Stimulated activated CD4-positive, alpha-beta T cell treated with anti-CD3 and anti-CD28 coated beads, Interleukin-4, amount 100 ng/mL, for 1 hour (primary cell): ENCODE data around the gene PLA2G2D.

ENCODE experiments used
- DNase-seq: peaks from one replicate; pipeline ENCODE4 v3.0.0-alpha.2; 2020

Gene PLA2G2D

GRCh38 chr1:20083178-20083944 lies 36.0 kb downstream of the PLA2G2D start:
- no peak for DNase-seq

GRCh38 chr1:20082772-20083171 lies 36.6 kb downstream of the PLA2G2D start:
- DNase-seq, result no peak

GRCh38 chr1:20081353-20081810 lies 38.0 kb downstream of the PLA2G2D start:
- no peak for DNase-seq

GRCh38 chr1:20080441-20081352 lies 38.6 kb downstream of the PLA2G2D start:
- no peak for DNase-seq

GRCh38 chr1:20079661-20080305 lies 39.6 kb downstream of the PLA2G2D start:
- no peak for DNase-seq

- DNase-seq, result no peak
These were observed 40.6 kb downstream of the PLA2G2D start for GRCh38 chr1:20078711-20079110.

GRCh38 chr1:20078171-20078651 lies 41.1 kb downstream of the PLA2G2D start:
- DNase-seq, result no peak

- DNase-seq, result no peak
These were observed 42.5 kb downstream of the PLA2G2D start for GRCh38 chr1:20076710-20077461.

- no peak for DNase-seq
These were observed 43.1 kb downstream of the PLA2G2D start for GRCh38 chr1:20076223-20076622.

- DNase-seq, result no peak
These were observed 44.0 kb downstream of the PLA2G2D start for GRCh38 chr1:20075345-20075744.

- DNase-seq, result no peak
These were observed 44.6 kb downstream of the PLA2G2D start for GRCh38 chr1:20074725-20075171.

GRCh38 chr1:20074055-20074724 lies 45.1 kb downstream of the PLA2G2D start:
- DNase-seq, result no peak

GRCh38 chr1:20073256-20073655 lies 46.1 kb downstream of the PLA2G2D start:
- DNase-seq, result no peak

- no peak for DNase-seq
These were observed 46.6 kb downstream of the PLA2G2D start for GRCh38 chr1:20072771-20073170.

GRCh38 chr1:20071416-20071815 lies 47.9 kb downstream of the PLA2G2D start:
- DNase-seq, result no peak

- no peak for DNase-seq
These were observed 49.0 kb downstream of the PLA2G2D start for GRCh38 chr1:20070357-20070756.

GRCh38 chr1:20069874-20070273 lies 49.5 kb downstream of the PLA2G2D start, which contains the start of gene PLA2G5:
PLA2G5 (plus strand) TSS chr1:20070194; CDS start chr1:20084831, 14,637 bp downstream.
- DNase-seq, result no peak

GRCh38 chr1:20068722-20069121 lies 50.6 kb downstream of the PLA2G2D start:
- DNase-seq, result no peak

- no peak for DNase-seq
These were observed 55.5 kb downstream of the PLA2G2D start for GRCh38 chr1:20063861-20064292.
